HFFc6 (cell line): ENCODE results near the gene CENPP. TPM values are rescaled to one million over a fixed set of nuclear protein-coding genes. Genes with fewer than 3 reads are reported as not detected.
A peak's percentile ranks its signal among the peaks of the same experiment; 100 is the strongest.

Source experiments
- DNase-seq: peaks from one replicate; pipeline ENCODE4 v3.0.0-alpha.2; 2018
- H3K27ac Mint-ChIP-seq: 2 replicates; pipeline ENCODE4 v1.8.0; 2020; ENCODE audit warnings: mild to moderate bottlenecking, mixed read lengths
- H3K27me3 Mint-ChIP-seq: 2 replicates; pipeline ENCODE4 v1.8.0; 2021; ENCODE audit warnings: mild to moderate bottlenecking, moderate library complexity, mixed read lengths; ENCODE audit not compliant: insufficient read depth
- H3K36me3 Mint-ChIP-seq: 2 replicates; pipeline ENCODE4 v1.8.0; 2021; ENCODE audit warnings: low read depth, mixed read lengths
- H3K4me1 Mint-ChIP-seq: 2 replicates; pipeline ENCODE4 v1.8.0; 2020; ENCODE audit warnings: low read depth, mixed read lengths
- H3K4me3 Mint-ChIP-seq: 2 replicates; pipeline ENCODE4 v1.8.0; 2020; ENCODE audit warnings: mild to moderate bottlenecking, moderate library complexity, mixed read lengths
- H3K9me3 Mint-ChIP-seq: 2 replicates; pipeline ENCODE4 v1.8.0; 2020; ENCODE audit warnings: mild to moderate bottlenecking, mixed read lengths
- CTCF ChIP-seq: fragments of 200-600 bp; sonication (generic); IDR thresholded peaks from 2 replicates; pipeline ENCODE4 v1.5.0; 2021; ENCODE audit warnings: antibody characterized with exemption, mild to moderate bottlenecking
- total RNA-seq, 6 experiments: library from RNA; stranded (reverse); fragmentation: NEBNext Ultra II Directional; extraction: Animal tissue kit (Norgen Biotek cat#: 25700); gene quantifications; 2 replicates in 1 of 6; 3 replicates in 5 of 6; pipeline ENCODE4 v1.2.3, GENCODE V29; 2021

Gene CENPP
- total RNA-seq, 6 experiments from 2014 or later: 3.0 to 7.0 (median 6.0) TPM

DNA sequence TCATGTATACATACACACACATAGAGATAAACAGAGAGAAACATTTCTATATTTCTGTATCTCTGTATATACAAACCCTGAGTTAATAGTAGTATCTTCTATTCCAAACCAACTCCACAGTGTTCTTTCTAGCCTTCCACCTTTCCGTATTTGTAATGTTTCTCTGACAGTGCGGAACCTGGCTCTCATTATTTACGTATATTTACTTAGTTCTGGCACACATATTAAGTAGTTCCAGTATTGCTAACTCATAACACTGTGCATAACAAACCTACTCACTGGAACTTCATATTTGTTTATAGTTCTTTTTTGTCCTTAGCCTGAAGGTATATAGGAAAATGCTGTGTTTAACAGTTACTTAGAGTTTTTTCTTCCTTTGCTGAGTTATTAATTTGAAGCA lies 72.1 kb downstream of the CENPP start:
- H3K4me1 Mint-ChIP-seq: peaks cover 13% of the 10 kb centered on the region
- no peak for TF ChIP-seq CTCF
- no peaks in the 10 kb centered on the region for H3K9me3 Mint-ChIP-seq
- no peaks in the 10 kb centered on the region for H3K27me3 Mint-ChIP-seq
- DNase-seq: no peak
- no peaks in the 10 kb centered on the region for H3K36me3 Mint-ChIP-seq
- H3K4me3 Mint-ChIP-seq: no peak overlapping the region
- no peak overlapping the region for H3K27ac Mint-ChIP-seq

GRCh38 chr9:92402360-92402759 lies 76.6 kb downstream of the CENPP start:
- no peak overlapping the region for H3K4me3 Mint-ChIP-seq
- peaks cover 16% of the 10 kb centered on the region for H3K4me1 Mint-ChIP-seq
- H3K9me3 Mint-ChIP-seq: no peaks in the 10 kb centered on the region
- no peak for DNase-seq
- no peaks in the 10 kb centered on the region for H3K36me3 Mint-ChIP-seq
- TF ChIP-seq CTCF: no peak
- no peaks in the 10 kb centered on the region for H3K27me3 Mint-ChIP-seq
- no peak overlapping the region for H3K27ac Mint-ChIP-seq

GRCh38 chr9:92402826-92403745 lies 77.3 kb downstream of the CENPP start:
- no peak overlapping the region for H3K4me3 Mint-ChIP-seq
- H3K27ac Mint-ChIP-seq: no peak overlapping the region

GRCh38 chr9:92404042-92404836 lies 78.5 kb downstream of the CENPP start, which contains the start of gene OGN:
TSS of gene OGN (minus strand) at chr9:92404578. CDS start at chr9:92403407, 1,171 bp downstream.
- Mint-ChIP-seq H3K4me3 (peak within 1 kb of the TSS; percentile 34; the same call in 1 of the 2 replicates), H3K9me3 (no peaks in the 10 kb centered on the region), H3K27me3 (no peaks in the 10 kb centered on the region), H3K4me1 (peaks cover 16% of the 10 kb centered on the region), H3K36me3 (no peaks in the 10 kb centered on the region), H3K27ac (peak within 1 kb of the TSS; percentile 19; the same call in 1 of the 2 replicates)
- no peak for TF ChIP-seq CTCF
- no peak for DNase-seq

More at GRCh38 chr9:92402826-92403745, 77.3 kb downstream of the CENPP start:
- peaks cover 16% of the 10 kb centered on the region for H3K4me1 Mint-ChIP-seq
- H3K9me3 Mint-ChIP-seq: no peaks in the 10 kb centered on the region
- no peaks in the 10 kb centered on the region for H3K36me3 Mint-ChIP-seq
- DNase-seq: no peak
- no peak for TF ChIP-seq CTCF
- H3K27me3 Mint-ChIP-seq: no peaks in the 10 kb centered on the region

- no peaks in the 10 kb centered on the region for H3K9me3 Mint-ChIP-seq
- no peak overlapping the region; the same call in 1 of the 2 replicates for H3K27ac Mint-ChIP-seq
- DNase-seq: no peak
- TF ChIP-seq CTCF: no peak
- no peaks in the 10 kb centered on the region for H3K27me3 Mint-ChIP-seq
- H3K36me3 Mint-ChIP-seq: no peaks in the 10 kb centered on the region
- no peak overlapping the region for H3K4me3 Mint-ChIP-seq
- H3K4me1 Mint-ChIP-seq: peaks cover 25% of the 10 kb centered on the region
Observed at GRCh38 chr9:92405818-92406217, 80.1 kb downstream of the CENPP start.
